Caco-2 (cell line): Measurements from ENCODE around the gene SFXN3. TPM values are rescaled to one million over a fixed set of nuclear protein-coding genes. Genes with fewer than 3 reads are reported as not detected.

ENCODE experiments used
- BruUV-seq: library from RNA; stranded (reverse); fragments of 400-500 nt; replicated peaks from 2 replicates; lab custom pipeline; 2021; lab: Mats Ljungman, UMichigan
- CTCF ChIA-PET: fragments of 300-600 bp; sonication (Branson Sonifier 250); formaldehyde crosslinking; loops from one replicate; lab custom pipeline; 2022; ENCODE audit warnings: antibody characterized with exemption; lab: Charles Lee
- POLR2A ChIA-PET: fragments of 300-600 bp; sonication (Branson Sonifier 250); formaldehyde crosslinking; loops from one replicate; lab custom pipeline; 2022; ENCODE audit warnings: antibody characterized with exemption; lab: Charles Lee
- DNase-seq, 2 experiments: peaks; one replicate each; pipeline versions ENCODE4 v3.0.0 to v3.0.0-alpha.2; 2020 to 2022
- H3K27me3 ChIP-seq: replicated peaks from 2 replicates; pipeline ENCODE4 v1.6.0; 2011; ENCODE audit warnings: low read length; ENCODE audit not compliant: control insufficient read depth, insufficient read depth
- H3K36me3 ChIP-seq: 2 replicates; pipeline ENCODE4 v1.5.1; 2011; ENCODE audit warnings: low read length; ENCODE audit not compliant: control insufficient read depth, insufficient read depth
- H3K4me1 ChIP-seq: fragments of 250-450 bp; sonication (Bioruptor Pico); 2 replicates; pipeline ENCODE4 v1.5.1; 2020; ENCODE audit warnings: mild to moderate bottlenecking
- H3K4me3 ChIP-seq: 2 replicates; pipeline ENCODE4 v1.5.1; 2011; ENCODE audit warnings: low read depth, mild to moderate bottlenecking, control low read depth, low read length
- H3K9me3 ChIP-seq: fragments of 250-450 bp; sonication (Bioruptor Pico); 2 replicates; pipeline ENCODE4 v1.5.1; 2020; ENCODE audit warnings: mild to moderate bottlenecking, moderate library complexity
- H3K27ac Mint-ChIP-seq: one replicate; pipeline ENCODE4 v1.8.0; 2022; ENCODE audit warnings: mixed read lengths; ENCODE audit not compliant: unreplicated experiment
- H3K27me3 Mint-ChIP-seq: one replicate; pipeline ENCODE4 v1.8.0; 2022; ENCODE audit warnings: mixed read lengths; ENCODE audit not compliant: insufficient read depth, unreplicated experiment
- H3K36me3 Mint-ChIP-seq: one replicate; pipeline ENCODE4 v1.8.0; 2022; ENCODE audit warnings: mild to moderate bottlenecking, mixed read lengths; ENCODE audit not compliant: insufficient read depth, unreplicated experiment
- H3K4me1 Mint-ChIP-seq: one replicate; pipeline ENCODE4 v1.8.0; 2022; ENCODE audit warnings: low read depth, mixed read lengths; ENCODE audit not compliant: unreplicated experiment
- H3K4me3 Mint-ChIP-seq: one replicate; pipeline ENCODE4 v1.8.0; 2022; ENCODE audit warnings: mild to moderate bottlenecking, moderate library complexity, mixed read lengths; ENCODE audit not compliant: unreplicated experiment
- H3K9me3 Mint-ChIP-seq: one replicate; pipeline ENCODE4 v1.8.0; 2022; ENCODE audit warnings: mixed read lengths; ENCODE audit not compliant: unreplicated experiment
- intact Hi-C: fragments of 100-400 bp; cut with micrococcal nuclease; formaldehyde crosslinking; loops from one replicate; pipeline ENCODE4 v1.10.0; 2022; ENCODE audit not compliant: unreplicated experiment
- total RNA-seq: library from RNA; stranded (reverse); gene quantifications from 2 replicates; pipeline ENCODE4 v1.2.3, GENCODE V29; 2022
- TF ChIP-seq, protein P1 (sequence below), 2 experiments: fragments of 200-600 bp in 1 of 2; IDR thresholded peaks; 1 replicate in 1 of 2; 2 replicates in 1 of 2; pipeline versions ENCODE4 v1.5.1 to v1.8.0; 2011 to 2022; ENCODE audit warnings: antibody characterized with exemption in 1 of 2, control low read depth in 1 of 2, inconsistent platforms in 1 of 2, low read depth in 1 of 2, low read length in 1 of 2, mild to moderate bottlenecking in 1 of 2, moderate library complexity in 1 of 2; ENCODE audit not compliant: insufficient read depth in 1 of 2, severe bottlenecking in 1 of 2, unreplicated experiment in 1 of 2

Gene SFXN3
- total RNA-seq, 1 experiment from 2014 or later, result 23.4 TPM

DNA sequence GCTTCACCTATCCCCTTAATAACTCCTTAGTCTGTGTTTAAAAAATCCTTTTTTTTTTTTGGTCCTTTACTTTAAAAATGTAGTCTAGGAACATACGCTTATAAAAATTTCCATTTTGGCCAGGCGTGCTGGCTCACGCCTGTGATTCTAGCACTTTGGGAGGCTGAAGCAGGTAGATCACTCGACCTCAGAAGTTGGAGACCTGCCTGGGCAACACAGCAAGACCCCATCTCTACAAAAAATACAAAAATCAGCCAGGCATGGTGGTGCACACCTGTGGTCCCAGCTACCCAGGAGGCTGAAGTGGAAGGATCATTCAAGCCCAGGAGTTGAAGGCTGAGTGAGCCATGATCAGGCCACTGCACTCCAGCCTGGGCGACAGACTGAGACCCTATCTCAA lies 45.6 kb downstream of the SFXN3 start:
- TF ChIP-seq, protein P1, sequence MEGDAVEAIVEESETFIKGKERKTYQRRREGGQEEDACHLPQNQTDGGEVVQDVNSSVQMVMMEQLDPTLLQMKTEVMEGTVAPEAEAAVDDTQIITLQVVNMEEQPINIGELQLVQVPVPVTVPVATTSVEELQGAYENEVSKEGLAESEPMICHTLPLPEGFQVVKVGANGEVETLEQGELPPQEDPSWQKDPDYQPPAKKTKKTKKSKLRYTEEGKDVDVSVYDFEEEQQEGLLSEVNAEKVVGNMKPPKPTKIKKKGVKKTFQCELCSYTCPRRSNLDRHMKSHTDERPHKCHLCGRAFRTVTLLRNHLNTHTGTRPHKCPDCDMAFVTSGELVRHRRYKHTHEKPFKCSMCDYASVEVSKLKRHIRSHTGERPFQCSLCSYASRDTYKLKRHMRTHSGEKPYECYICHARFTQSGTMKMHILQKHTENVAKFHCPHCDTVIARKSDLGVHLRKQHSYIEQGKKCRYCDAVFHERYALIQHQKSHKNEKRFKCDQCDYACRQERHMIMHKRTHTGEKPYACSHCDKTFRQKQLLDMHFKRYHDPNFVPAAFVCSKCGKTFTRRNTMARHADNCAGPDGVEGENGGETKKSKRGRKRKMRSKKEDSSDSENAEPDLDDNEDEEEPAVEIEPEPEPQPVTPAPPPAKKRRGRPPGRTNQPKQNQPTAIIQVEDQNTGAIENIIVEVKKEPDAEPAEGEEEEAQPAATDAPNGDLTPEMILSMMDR (IDR thresholded peaks at IDR 0.05; ENCODE audit: insufficient read depth in 1 of 2, low read depth in 1 of 2, low read length in 1 of 2, severe bottlenecking in 1 of 2, unreplicated experiment in 1 of 2), result no peak
- POLR2A ChIA-PET, result no interaction called here
- Mint-ChIP-seq H3K9me3 (no peaks in the 10 kb centered on the region), H3K27me3 (peaks cover 10% of the 10 kb centered on the region), H3K36me3 (no peaks in the 10 kb centered on the region), H3K4me3 (no peak overlapping the region), H3K4me1 (no peaks in the 10 kb centered on the region), H3K27ac (no peak overlapping the region)
- intact Hi-C loops, result no loop called here
- DNase-seq, result no peak
- Histone ChIP-seq H3K27me3 (no peaks in the 10 kb centered on the region), H3K4me1 (no peaks in the 10 kb centered on the region), H3K36me3 (no peaks in the 10 kb centered on the region), H3K9me3 (no peaks in the 10 kb centered on the region), H3K4me3 (no peak overlapping the region)
- CTCF ChIA-PET, result interaction anchor here (0.7 to 3.4 kb wide), 4 partner anchors 10 to 439 kb away, joined by 3 to 35 read pairs (median 13); no protein-coding TSS in a partner anchor
- no TSS peak for BruUV-seq

DNA sequence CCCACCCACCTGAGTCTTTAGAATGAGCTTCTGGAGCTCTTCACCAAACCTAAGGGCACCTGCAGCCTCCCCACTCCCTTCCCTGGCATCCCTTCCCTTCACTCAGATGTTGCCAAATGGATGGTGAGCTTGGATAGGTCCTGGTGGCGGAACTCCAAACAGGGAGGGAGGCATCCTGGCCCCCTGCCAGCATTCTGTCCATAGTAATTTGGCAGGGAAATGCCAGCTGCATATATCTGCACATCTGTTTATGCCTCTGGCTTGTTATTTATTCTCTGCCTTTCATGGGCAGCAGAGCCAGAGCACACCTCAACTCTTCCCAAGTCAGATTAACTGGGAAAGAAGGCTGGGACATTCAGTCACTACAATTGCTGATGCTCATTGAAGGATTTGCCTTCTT lies 48.8 kb downstream of the SFXN3 start:
- ChIA-PET CTCF (interaction anchor here (0.8 to 0.9 kb wide), 2 partner anchors 15 to 62 kb away, joined by 3 read pairs; no protein-coding TSS in a partner anchor), POLR2A (no interaction called here)
- no peak for DNase-seq
- no peak overlapping the region for H3K4me3 Mint-ChIP-seq
- peaks cover 9% of the 10 kb centered on the region for H3K27me3 Mint-ChIP-seq
- H3K9me3 Mint-ChIP-seq, result no peaks in the 10 kb centered on the region
- BruUV-seq, result no TSS peak
- H3K27ac Mint-ChIP-seq, result no peak overlapping the region
- no peak overlapping the region for H3K4me3 ChIP-seq
- no peaks in the 10 kb centered on the region for H3K4me1 ChIP-seq
- no peaks in the 10 kb centered on the region for H3K36me3 Mint-ChIP-seq
- H3K9me3 ChIP-seq, result no peaks in the 10 kb centered on the region
- H3K27me3 ChIP-seq, result no peaks in the 10 kb centered on the region; the same call in 1 of the 2 replicates
- H3K4me1 Mint-ChIP-seq, result no peaks in the 10 kb centered on the region
- TF ChIP-seq, protein P1 (IDR thresholded peaks at IDR 0.05; ENCODE audit: insufficient read depth in 1 of 2, low read depth in 1 of 2, low read length in 1 of 2, severe bottlenecking in 1 of 2, unreplicated experiment in 1 of 2), result no peak
- no peaks in the 10 kb centered on the region for H3K36me3 ChIP-seq
- intact Hi-C loops, result no loop called here

DNA sequence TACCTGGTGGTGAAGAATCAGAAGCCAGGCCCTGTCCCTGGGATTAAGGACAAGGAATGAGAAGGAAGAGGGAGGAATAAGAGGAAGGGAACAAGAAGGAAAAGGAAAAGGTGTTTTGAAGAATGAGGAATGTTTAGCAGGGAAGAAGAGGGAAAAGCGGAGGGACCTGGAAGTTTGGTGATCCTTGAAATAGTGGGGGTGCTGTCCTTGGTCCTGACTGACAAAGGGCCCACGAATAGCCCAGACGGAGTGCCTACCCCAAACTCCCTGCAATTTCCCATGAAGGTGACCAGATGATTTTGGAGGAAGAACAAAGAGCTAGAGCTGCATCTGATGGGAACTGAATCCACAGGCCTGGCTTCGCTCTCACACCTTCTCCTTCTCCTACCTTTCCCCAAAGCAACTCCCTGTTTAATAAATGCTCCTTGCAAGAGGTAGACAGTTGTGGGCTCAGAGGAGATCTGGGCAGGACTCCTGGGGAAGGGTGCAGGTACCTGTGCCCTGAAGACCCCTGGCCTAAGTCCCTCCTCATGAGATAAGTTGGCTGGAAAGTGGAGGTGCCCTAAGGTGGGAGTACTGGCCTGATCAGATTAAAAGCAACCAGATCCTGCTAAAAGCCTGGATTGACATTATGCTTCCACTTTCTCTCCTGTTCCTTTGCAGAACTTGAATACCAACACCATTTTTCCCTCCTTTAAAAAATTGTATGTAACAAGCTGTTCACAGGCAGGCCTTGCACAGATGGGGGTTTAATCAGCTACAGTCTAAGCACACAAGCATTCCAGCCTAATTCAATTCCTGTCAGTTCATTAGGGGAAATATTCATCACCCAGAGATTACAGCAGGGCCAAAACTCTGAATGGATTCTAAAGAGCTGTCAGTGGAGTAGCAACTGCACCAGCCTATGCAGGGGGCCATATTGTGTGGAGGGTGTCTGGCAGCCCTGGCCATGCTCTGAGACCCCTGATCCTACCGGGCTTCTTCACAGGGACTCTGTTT lies 50.2 kb downstream of the SFXN3 start:
- H3K27me3 Mint-ChIP-seq, result peaks cover 9% of the 10 kb centered on the region
- no peaks in the 10 kb centered on the region for H3K4me1 Mint-ChIP-seq
- no peaks in the 10 kb centered on the region for H3K9me3 Mint-ChIP-seq
- Histone ChIP-seq H3K9me3 (no peaks in the 10 kb centered on the region), H3K4me3 (no peak overlapping the region), H3K27me3 (no peaks in the 10 kb centered on the region; the same call in 1 of the 2 replicates), H3K36me3 (no peaks in the 10 kb centered on the region), H3K4me1 (no peaks in the 10 kb centered on the region)
- no peak overlapping the region for H3K4me3 Mint-ChIP-seq
- no peaks in the 10 kb centered on the region for H3K36me3 Mint-ChIP-seq
- BruUV-seq, result no TSS peak
- ChIA-PET POLR2A (no interaction called here), CTCF (interaction anchor here (0.6 kb wide), 1 partner anchor 12 kb away, joined by 3 read pairs; no protein-coding TSS in a partner anchor)
- intact Hi-C loops, result no loop called here
- TF ChIP-seq, protein P1 (IDR thresholded peaks at IDR 0.05; ENCODE audit: insufficient read depth in 1 of 2, low read depth in 1 of 2, low read length in 1 of 2, severe bottlenecking in 1 of 2, unreplicated experiment in 1 of 2), result no peak
- H3K27ac Mint-ChIP-seq, result no peak overlapping the region
- DNase-seq, result peak in 1 of 2 experiments; percentile 63
